ENCODE results near the gene HLA-E. TPM values are rescaled to one million over a fixed set of nuclear protein-coding genes. Genes with fewer than 3 reads are reported as not detected.

HLA-E gene
- total and polyA plus RNA-seq, 2 of the 13 experiments (the other 11 are each of a cell fraction or from before 2014, with no cell fraction given): 45.2 to 90.4 TPM

GRCh38 chr6:30453508-30454116 lies 35.7 kb upstream of the HLA-E start (continued):
- TF ChIP-seq BCL6 (CRISPR knock-in tag; IDR thresholded peaks at IDR 0.05) (peak; percentile 49; the same call in 1 of the 2 replicates), ZNF7 (CRISPR knock-in tag; IDR thresholded peaks at IDR 0.05) (no peak), HNRNPUL1 (IDR thresholded peaks at IDR 0.05; ENCODE audit: low read depth, low read length) (no peak), ZNF792 (CRISPR knock-in tag; IDR thresholded peaks at IDR 0.05) (peak; percentile 35; the same call in 1 of the 2 replicates), MBD4 (IDR thresholded peaks at IDR 0.05; ENCODE audit: borderline replicate concordance, low read length) (no peak), STAG1 (CRISPR knock-in tag; IDR thresholded peaks at IDR 0.05) (peak; percentile 74), ERF (CRISPR knock-in tag; IDR thresholded peaks at IDR 0.05) (no peak), KDM2A (CRISPR knock-in tag; IDR thresholded peaks at IDR 0.05; ENCODE audit: borderline replicate concordance, low read depth) (peak; percentile 69; the same call in 1 of the 2 replicates), AFF4 (CRISPR knock-in tag; IDR thresholded peaks at IDR 0.05) (no peak), ZNF547 (CRISPR knock-in tag; IDR thresholded peaks at IDR 0.05) (peak; percentile 22; the same call in 1 of the 2 replicates), CBX5 (CRISPR knock-in tag; IDR thresholded peaks at IDR 0.05; ENCODE audit: borderline replicate concordance) (0 out of 2 replicates have a peak, but pooled peaks have one; percentile 35), HMGXB4 (CRISPR knock-in tag; IDR thresholded peaks at IDR 0.05; ENCODE audit: borderline replicate concordance in 1 of 2, low read depth in 1 of 2) (peak; percentile 63 to 73; a peak in 3 of 4 replicates), ZNF143 (CRISPR knock-in tag; IDR thresholded peaks at IDR 0.05) (no peak), MLX (CRISPR knock-in tag; IDR thresholded peaks at IDR 0.05) (no peak), ZNF501 (CRISPR knock-in tag; IDR thresholded peaks at IDR 0.05) (no peak), ZBTB7B (CRISPR knock-in tag; IDR thresholded peaks at IDR 0.05) (0 out of 2 replicates have a peak, but pooled peaks have one; percentile 67), ELF3 (CRISPR knock-in tag; IDR thresholded peaks at IDR 0.05) (peak; percentile 15; the same call in 1 of the 2 replicates), ETV6 (CRISPR knock-in tag; conservative IDR thresholded peaks at IDR 0.05) (0 out of 2 replicates have a peak, but pooled peaks have one; percentile 43), FOXC1 (CRISPR knock-in tag; IDR thresholded peaks at IDR 0.05; ENCODE audit: borderline replicate concordance) (no peak), NFE2L1 (CRISPR knock-in tag; IDR thresholded peaks at IDR 0.05; ENCODE audit: borderline replicate concordance) (no peak), ARID5B (CRISPR knock-in tag; IDR thresholded peaks at IDR 0.05) (peak; percentile 25; the same call in 1 of the 2 replicates)
